Cardiac septum (tissue), 1 donor: ENCODE results near the gene SLC7A4. TPM values are rescaled to one million over a fixed set of nuclear protein-coding genes. Genes with fewer than 3 reads are reported as not detected.
A peak's percentile ranks its signal among the peaks of the same experiment; 100 is the strongest.

ENCODE experiments used
- DNase-seq: peaks from one replicate; pipeline ENCODE4 v3.0.0-alpha.2; 2020; ENCODE audit warnings: low spot score
- intact Hi-C: fragments of 100-400 bp; cut with DNase I; formaldehyde crosslinking; loops from one replicate; pipeline ENCODE4 v1.14.0; 2022
- total RNA-seq: library from RNA; stranded (reverse); fragmentation: NEBNext Ultra II Directional; extraction: Animal tissue kit (Norgen Biotek cat#: 25700); gene quantifications from one replicate; pipeline ENCODE4 v1.2.1, GENCODE V29; 2021
- donor health status: DM: no; HTN: no; CAD: no.

SLC7A4 gene
- total RNA-seq, 1 donor from 2014 or later = not detected

- no peak for DNase-seq
Observed at GRCh38 chr22:21003782-21004181, 28.6 kb downstream of the SLC7A4 start.

GRCh38 chr22:21001601-21002325, 30.6 kb downstream of the SLC7A4 start, which contains the start of gene THAP7:
Gene THAP7, minus strand, starts transcription at chr22:21002118. Its CDS starts 207 bp downstream, at chr22:21001911.
- intact Hi-C loops = loop anchor here (1.0 to 5.0 kb wide), 3 partner anchors 19 to 143 kb away; partner anchors contain the start of genes CRKL, LZTR1 and PI4KA
- peak; percentile 97 for DNase-seq

More at GRCh38 chr22:21003782-21004181, 28.6 kb downstream of the SLC7A4 start:
- intact Hi-C loops = loop anchor here (5.0 kb wide), 1 partner anchor 86 kb away; the partner anchor contains the start of gene CRKL

GRCh38 chr22:21000987-21001600, 31.3 kb downstream of the SLC7A4 start:
- intact Hi-C loops = loop anchor here (1.0 to 5.0 kb wide), 3 partner anchors 19 to 143 kb away; partner anchors contain the start of genes CRKL, LZTR1 and PI4KA
- no peak for DNase-seq

DNA sequence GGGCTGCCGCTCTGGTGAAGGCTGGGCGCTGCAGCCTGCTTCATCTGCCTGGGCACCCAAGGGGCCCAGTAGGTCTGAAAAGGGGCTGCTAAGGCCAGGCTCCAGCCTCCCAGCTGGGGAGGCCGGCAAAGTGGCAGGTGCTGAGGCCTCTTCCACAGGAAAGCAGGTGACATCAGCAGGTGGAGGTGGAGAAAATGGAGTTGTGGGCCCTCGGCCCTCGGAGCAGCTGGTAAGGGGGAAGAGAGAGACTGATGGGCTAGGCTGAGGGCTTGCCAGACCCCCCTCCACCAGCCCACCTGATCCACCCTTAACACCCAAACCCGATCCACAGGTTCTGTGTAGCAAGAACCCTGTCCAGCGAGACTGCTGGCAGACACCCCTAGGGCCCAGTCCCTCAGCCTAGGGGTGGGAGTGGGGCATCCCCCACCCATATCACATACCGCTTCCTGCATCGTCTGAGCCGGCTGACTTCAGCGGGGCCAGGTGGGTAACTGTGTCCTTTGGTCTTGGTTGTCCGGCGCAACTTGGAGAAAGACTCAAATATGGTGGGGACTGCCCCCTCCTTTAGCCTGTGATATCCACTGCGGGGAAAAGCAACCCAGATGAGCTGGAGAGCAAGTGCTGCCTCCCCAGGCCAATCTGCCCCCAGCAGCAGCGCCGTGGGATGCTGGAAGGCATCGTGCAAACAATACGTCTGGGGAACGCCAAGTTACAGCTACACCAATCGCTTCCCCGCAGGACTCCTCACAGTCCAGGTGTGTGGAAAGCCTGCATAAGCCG, 32.0 kb downstream of the SLC7A4 start:
- no peak for DNase-seq
- intact Hi-C loops = loop anchor here (5.0 kb wide), 1 partner anchor 83 kb away; the partner anchor contains the start of gene CRKL

DNA sequence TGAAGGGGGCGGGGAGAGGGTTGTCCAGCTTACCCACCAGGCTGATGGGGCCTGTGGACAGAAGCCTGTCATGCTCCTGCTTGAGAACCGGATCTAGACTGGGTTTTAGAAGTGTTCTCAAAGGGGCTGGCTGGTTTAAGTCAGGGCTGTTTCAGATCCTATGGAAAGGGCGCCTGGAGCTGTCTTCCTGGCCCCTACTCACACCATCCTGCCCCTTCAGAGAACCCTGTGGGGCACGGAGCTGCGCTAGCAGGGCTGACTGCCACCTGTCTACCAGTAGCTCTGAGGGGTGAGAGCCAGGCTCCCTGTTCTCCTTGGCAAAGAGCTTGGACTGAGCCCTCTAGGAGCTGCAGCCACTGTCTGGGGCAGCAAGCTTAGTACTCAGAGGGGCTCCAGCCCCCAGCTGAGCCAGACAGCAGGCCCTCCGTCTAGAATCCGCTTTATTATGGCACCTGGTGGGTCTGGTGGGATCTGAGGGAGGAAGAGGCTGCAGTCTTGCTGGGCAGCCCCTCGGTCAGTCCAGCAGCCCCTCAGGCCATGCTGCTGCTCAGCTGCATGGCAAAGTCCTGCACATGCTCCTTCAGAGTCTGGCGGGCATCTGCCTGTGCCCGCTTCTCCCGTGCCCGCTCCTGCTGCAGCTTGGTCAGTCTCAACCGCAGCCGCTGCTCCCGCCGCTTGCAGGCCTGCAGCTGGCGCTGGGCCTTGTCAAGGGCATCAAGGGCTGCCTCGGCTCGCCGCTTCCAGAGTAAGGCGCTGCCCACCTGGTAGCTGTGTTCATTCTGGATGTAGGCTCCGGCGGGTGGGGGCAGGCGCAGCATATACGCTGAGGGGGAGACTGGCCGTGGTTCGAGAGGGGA, 32.8 kb downstream of the SLC7A4 start:
- intact Hi-C loops = loop anchor here (5.0 kb wide), 1 partner anchor 82 kb away; the partner anchor contains the start of gene CRKL
- DNase-seq = no peak

DNA sequence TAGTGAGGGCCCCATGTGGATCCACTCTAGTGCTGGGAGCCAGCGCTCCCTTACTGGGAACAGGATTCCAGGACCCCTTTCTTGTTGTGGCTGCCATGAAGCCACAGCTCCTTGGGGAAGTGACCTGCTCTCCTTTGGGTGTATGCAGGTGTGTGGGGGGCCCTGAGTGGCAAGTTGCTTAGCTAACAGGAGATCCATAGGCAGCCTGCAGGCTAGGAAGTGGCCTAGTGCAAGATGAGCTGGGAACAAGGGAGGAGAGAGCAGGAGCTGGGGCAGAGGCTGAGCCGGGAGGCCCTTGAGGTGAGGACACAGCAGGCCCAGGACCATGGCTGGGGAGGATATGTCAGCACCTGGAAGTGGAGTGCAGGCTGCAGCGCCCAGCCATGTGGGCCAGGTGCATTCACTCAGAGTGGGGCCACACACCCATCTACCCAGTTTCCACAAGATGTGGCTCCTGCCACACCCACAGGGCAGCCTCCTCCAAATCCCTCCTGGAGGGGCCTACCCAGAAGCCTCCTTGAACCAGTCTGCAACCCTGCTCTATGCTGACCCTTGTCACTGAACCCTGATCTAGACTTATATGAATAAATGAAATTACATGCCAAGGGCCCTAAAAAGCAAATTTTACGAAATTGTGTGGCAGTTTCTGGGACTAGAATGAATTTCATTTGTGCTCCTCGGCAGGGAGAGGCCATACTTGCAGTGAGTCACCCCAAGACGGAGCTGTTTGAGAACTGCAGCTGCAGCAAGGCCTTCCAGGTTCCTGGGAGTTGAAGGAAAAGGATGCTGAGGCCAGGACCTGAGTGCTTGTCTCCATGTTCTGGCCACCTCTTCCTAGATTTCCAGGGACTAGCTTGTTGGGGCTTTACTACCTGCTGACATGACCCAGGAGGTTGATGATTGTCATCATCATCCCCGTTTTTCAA, 33.7 kb downstream of the SLC7A4 start:
- DNase-seq = no peak
- intact Hi-C loops = no loop called here

GRCh38 chr22:20997536-20998257, 34.7 kb downstream of the SLC7A4 start:
- intact Hi-C loops = no loop called here
- DNase-seq = no peak

GRCh38 chr22:20996598-20997535, 35.5 kb downstream of the SLC7A4 start:
- no peak for DNase-seq

DNA sequence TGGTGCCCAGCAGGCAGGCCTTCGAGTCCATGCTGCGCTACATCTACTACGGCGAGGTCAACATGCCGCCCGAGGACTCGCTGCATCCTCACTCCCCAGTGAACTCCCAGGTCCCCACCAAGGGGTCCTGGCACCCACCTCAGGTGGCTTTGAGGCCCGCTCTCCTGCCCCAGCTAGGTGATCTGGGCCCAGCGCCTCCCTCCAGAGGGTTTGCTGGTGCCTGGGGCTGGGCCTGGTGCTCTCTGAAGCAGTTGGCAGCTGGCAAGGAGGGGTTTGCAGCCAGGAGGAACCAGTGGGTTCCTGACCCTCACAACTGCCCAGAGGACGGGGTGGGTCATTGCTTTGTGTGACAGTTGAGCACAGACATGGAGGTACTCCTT, 36.3 kb downstream of the SLC7A4 start:
- intact Hi-C loops = no loop called here
- DNase-seq = no peak

More at GRCh38 chr22:20996598-20997535, 35.5 kb downstream of the SLC7A4 start:
- intact Hi-C loops = no loop called here

GRCh38 chr22:20995329-20996030, 36.9 kb downstream of the SLC7A4 start:
- DNase-seq = no peak
- intact Hi-C loops = no loop called here

DNA sequence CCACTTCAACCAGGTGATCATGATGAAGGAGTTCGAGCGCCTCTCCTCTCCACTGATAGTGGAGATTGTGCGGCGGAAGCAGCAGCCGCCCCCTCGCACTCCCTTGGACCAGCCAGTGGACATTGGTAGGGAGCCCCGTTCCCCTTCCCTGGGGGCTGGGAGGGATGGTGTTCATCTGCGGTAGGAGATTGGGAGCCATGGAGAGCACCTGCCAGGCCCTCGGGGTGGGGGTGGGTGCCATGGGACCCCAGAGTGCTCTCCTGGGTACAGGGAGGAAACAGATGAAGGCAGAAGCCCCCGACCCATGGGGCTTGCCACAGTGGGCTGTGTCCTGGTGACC, 37.5 kb downstream of the SLC7A4 start:
- intact Hi-C loops = no loop called here
- no peak for DNase-seq

DNA sequence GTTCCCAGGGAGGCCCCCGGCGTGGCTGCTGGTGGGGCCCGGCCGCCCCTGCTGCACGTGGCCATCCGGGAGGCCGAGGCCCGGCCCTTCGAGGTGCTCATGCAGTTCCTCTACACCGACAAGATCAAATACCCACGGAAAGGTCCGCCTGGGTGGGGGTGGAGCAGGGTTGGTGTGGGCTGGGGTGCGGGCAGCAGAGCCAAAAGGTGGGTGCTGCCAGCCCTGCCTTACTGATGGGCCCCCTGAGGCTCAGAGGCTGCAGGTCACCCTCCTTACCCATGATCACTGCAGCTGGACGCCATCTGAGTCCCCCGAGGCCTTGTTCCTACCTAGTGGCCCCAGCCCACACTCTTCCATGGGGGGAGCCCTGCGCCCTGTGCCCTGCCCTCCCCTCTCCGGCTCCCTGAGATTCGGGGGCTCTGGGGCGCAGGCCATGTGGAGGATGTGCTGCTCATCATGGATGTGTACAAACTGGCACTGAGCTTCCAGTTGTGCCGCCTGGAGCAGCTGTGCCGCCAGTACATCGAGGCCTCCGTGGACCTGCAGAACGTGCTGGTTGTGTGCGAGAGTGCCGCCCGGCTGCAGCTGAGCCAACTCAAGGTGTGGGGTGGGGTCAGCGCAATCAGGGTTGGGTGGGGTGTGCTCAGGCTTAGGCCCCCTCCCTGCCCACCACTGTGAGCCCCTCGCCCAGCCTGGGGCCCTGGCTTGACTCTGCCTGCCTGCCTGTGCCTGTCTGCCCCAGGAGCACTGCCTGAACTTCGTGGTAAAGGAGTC, 38.0 kb downstream of the SLC7A4 start:
- intact Hi-C loops = no loop called here
- DNase-seq = no peak

DNA sequence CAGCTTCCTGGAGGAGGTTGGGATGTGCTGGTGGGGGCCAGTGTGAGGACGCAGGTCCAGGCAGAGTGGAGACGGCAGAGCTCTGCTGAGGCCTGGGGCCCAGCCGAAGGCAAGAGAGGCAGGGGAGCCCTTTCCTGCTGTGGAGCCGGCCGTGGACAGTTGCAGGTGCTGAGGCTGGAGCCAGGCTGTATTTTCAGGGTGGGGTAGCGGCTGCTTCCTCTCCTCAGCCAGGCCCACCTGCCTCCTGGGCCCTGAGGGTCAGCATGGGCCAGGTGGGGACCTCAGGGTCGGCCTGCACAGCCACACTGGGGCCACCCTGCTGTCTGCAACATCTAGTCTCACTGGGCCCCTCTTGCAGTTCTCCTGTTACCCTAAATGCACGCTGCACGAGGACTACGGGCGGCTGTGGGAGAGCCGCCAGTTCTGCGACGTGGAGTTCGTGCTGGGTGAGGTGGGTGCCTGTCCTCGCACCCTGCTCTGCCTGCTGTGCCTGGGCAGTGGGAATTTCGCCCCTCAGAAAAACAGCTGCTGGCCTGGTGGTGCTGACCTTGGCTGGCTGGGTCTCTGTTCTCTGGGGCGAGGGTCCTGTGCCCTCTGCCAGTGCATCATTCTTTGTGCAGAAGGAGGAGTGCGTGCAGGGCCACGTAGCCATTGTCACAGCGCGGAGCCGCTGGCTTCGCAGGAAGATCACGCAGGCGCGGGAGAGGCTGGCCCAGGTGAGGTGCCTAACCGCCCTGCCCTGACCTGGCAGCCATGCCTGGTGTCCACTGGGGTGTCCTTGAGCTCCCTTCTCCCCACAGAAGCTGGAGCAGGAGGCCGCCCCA, 38.8 kb downstream of the SLC7A4 start:
- intact Hi-C loops = no loop called here

More for the DNA sequence above, 38.8 kb downstream of the SLC7A4 start:
- no peak for DNase-seq
